Stomach (tissue), 4 donors: ENCODE measurements around the gene UGT1A6.

Source experiments
- CTCF ChIP-seq, 7 experiments: fragments of 450-650 bp in 4 of 7; fragments of 200-600 bp in 3 of 7; sonication (generic) in 3 of 7; IDR thresholded peaks; one replicate each; pipeline ENCODE4 v1.5.1; 2016 to 2019; ENCODE audit warnings: antibody characterized with exemption in 7 of 7, control low read depth in 2 of 7, mild to moderate bottlenecking in 1 of 7
- POLR2A ChIP-seq, 4 donors: fragments of 450-650 bp; IDR thresholded peaks; one replicate each; pipeline ENCODE4 v1.6.1; 2016; ENCODE audit warnings: antibody characterized with exemption in 4 of 4, control low read depth in 2 of 4, mild to moderate bottlenecking in 1 of 4, moderate library complexity in 1 of 4

- TF ChIP-seq CTCF (IDR thresholded peaks at IDR 0.05), result no peak
- TF ChIP-seq POLR2A (IDR thresholded peaks at IDR 0.05), result no peak
These were observed 20.5 kb downstream of the UGT1A6 start for GRCh38 chr2:233713262-233713615.
